Left lobe of liver (tissue), 2 donors: ENCODE data around the gene HOXD9. TPM values are rescaled to one million over a fixed set of nuclear protein-coding genes. Genes with fewer than 3 reads are reported as not detected.
A peak's percentile ranks its signal among the peaks of the same experiment; 100 is the strongest.

Experiments
- ATAC-seq: fragments of 200-7000 bp; cut with Tn5 transposase; one replicate; pipeline ENCODE4 v1.9.1; 2020; ENCODE audit warnings: mild to moderate bottlenecking, moderate library complexity
- DNase-seq: peaks from one replicate; pipeline ENCODE4 v3.0.0-alpha.2; 2020; ENCODE audit warnings: low spot score
- total RNA-seq: library from RNA; stranded (reverse); gene quantifications from one replicate; pipeline ENCODE4 v1.2.1, GENCODE V29; 2021
- donor health status: DM: no; HTN: no; CAD: no; lungs with moderate emphysema.
- donor health status: DM: no; HTN: yes; CAD: no.

HOXD9 gene
- total RNA-seq, 1 donor from 2014 or later, result not detected

- no peak for DNase-seq
- no peak for ATAC-seq
Measured at GRCh38 chr2:176122052-176122682, 352 bp upstream of the HOXD9 start.

GRCh38 chr2:176123411-176124109 is 1.0 kb downstream of the HOXD9 start:
- ATAC-seq, result no peak
- DNase-seq, result no peak

GRCh38 chr2:176124110-176124946 is 1.8 kb downstream of the HOXD9 start:
- DNase-seq, result no peak
- ATAC-seq, result no peak

- ATAC-seq (no peak), DNase-seq (no peak)
Measured at GRCh38 chr2:176124947-176125771, 2.6 kb downstream of the HOXD9 start.

GRCh38 chr2:176125772-176126054 is 3.2 kb downstream of the HOXD9 start:
- ATAC-seq (no peak), DNase-seq (no peak)

- DNase-seq, result peak; percentile 62
- ATAC-seq, result peak; percentile 72
Measured at GRCh38 chr2:176126929-176127773, 4.6 kb downstream of the HOXD9 start.

- ATAC-seq (no peak), DNase-seq (no peak)
Measured at GRCh38 chr2:176127774-176128072, 5.2 kb downstream of the HOXD9 start.

GRCh38 chr2:176128172-176128981 is 5.9 kb downstream of the HOXD9 start:
- ATAC-seq, result no peak
- DNase-seq, result no peak

GRCh38 chr2:176128982-176129796 is 6.7 kb downstream of the HOXD9 start, which contains the start of gene HOXD8:
Gene HOXD8 (plus strand): TSS chr2:176129705. CDS start chr2:176130367, 662 bp downstream.
- no peak for DNase-seq

GRCh38 chr2:176129813-176130146 is 7.3 kb downstream of the HOXD9 start:
- DNase-seq (no peak), ATAC-seq (no peak)

More at GRCh38 chr2:176128982-176129796, 6.7 kb downstream of the HOXD9 start, which contains the start of gene HOXD8:
- peak; percentile 13 for ATAC-seq

GRCh38 chr2:176130147-176130956 is 7.8 kb downstream of the HOXD9 start:
- DNase-seq, result no peak
- no peak for ATAC-seq

- no peak for ATAC-seq
Measured at GRCh38 chr2:176130957-176131847, 8.7 kb downstream of the HOXD9 start.

GRCh38 chr2:176131848-176132158 is 9.3 kb downstream of the HOXD9 start:
- no peak for DNase-seq
- ATAC-seq, result no peak

More at GRCh38 chr2:176130957-176131847, 8.7 kb downstream of the HOXD9 start:
- DNase-seq, result no peak

- ATAC-seq, result no peak
Measured at GRCh38 chr2:176132205-176133171, 10.0 kb downstream of the HOXD9 start.

GRCh38 chr2:176133389-176133788 is 10.9 kb downstream of the HOXD9 start:
- ATAC-seq, result no peak

More at GRCh38 chr2:176132205-176133171, 10.0 kb downstream of the HOXD9 start:
- no peak for DNase-seq

GRCh38 chr2:176134035-176134434 is 11.5 kb downstream of the HOXD9 start:
- ATAC-seq, result no peak
- DNase-seq, result no peak

More at GRCh38 chr2:176133389-176133788, 10.9 kb downstream of the HOXD9 start:
- DNase-seq, result no peak
